NCI-H2227 (cell line): ENCODE results near the gene MRFAP1.

ENCODE experiments used
- DNase-seq: peaks from one replicate; lab custom pipeline; 2025; ENCODE audit not compliant: unreplicated experiment; lab: John Stamatoyannopoulos, UW

MRFAP1 gene

DNA sequence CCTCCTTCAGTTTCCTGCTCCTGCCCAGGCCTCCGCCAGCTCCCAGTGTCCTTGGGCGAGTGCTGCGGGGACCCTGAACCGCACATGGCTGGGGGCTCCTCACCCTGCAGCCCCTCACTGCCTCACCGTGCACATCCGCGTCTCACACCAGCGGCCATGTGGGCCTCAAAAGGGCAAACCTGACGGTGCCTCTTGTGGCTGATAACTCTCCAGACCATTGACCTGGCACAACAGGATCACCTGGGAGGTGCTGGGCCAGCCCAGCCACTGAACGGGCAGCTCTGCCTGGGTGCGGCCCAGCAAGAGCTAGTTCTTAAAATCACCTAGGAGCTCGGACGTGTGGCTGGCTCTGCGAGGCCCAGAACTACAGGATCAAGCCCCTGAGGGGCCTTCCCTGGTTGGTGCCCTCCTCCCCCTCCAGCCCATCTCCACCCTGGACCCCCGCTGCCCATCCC is 49.0 kb downstream of the MRFAP1 start:
- no peak for DNase-seq
